ENCODE measurements around the gene NRP1. TPM values are rescaled to one million over a fixed set of nuclear protein-coding genes. Genes with fewer than 3 reads are reported as not detected.

The NRP1 gene
- total and polyA plus RNA-seq, 9 donors = 80.1 to 140 (median 112) TPM

- DNase-seq = no peak
- Histone ChIP-seq H3K27me3 (ENCODE audit: control insufficient read depth, insufficient read depth, low read length) (no peaks in the 10 kb centered on the region), H3K27ac (ENCODE audit: low read length) (no peak overlapping the region), H3K4me1 (ENCODE audit: control insufficient read depth, insufficient read depth, low read length) (no peaks in the 10 kb centered on the region), H3K36me3 (ENCODE audit: control insufficient read depth, insufficient read depth, low read length) (no peaks in the 10 kb centered on the region), H3K4me3 (ENCODE audit: low read length) (no peak overlapping the region), H3K9me3 (replicated peaks; ENCODE audit: control insufficient read depth, low read depth, low read length) (no peaks in the 10 kb centered on the region)
Measured at GRCh38 chr10:33327751-33328150, 6.7 kb downstream of the NRP1 start.

GRCh38 chr10:33326933-33327332 lies 7.5 kb downstream of the NRP1 start:
- no peaks in the 10 kb centered on the region for H3K9me3 ChIP-seq (replicated peaks; ENCODE audit: control insufficient read depth, low read depth, low read length)
- DNase-seq = no peak
- peaks cover under 1% of the 10 kb centered on the region for H3K4me1 ChIP-seq (ENCODE audit: control insufficient read depth, insufficient read depth, low read length)
- no peaks in the 10 kb centered on the region for H3K27me3 ChIP-seq (ENCODE audit: control insufficient read depth, insufficient read depth, low read length)
- H3K4me3 ChIP-seq (ENCODE audit: low read length) = no peak overlapping the region
- H3K36me3 ChIP-seq (ENCODE audit: control insufficient read depth, insufficient read depth, low read length) = peaks cover 1% of the 10 kb centered on the region
- WGBS (ENCODE audit: insufficient coverage) = no CpG with 5 or more reads among the region's 2 CpGs
- H3K27ac ChIP-seq (ENCODE audit: low read length) = no peak overlapping the region

GRCh38 chr10:33325929-33326328 lies 8.5 kb downstream of the NRP1 start:
- Histone ChIP-seq H3K36me3 (ENCODE audit: control insufficient read depth, insufficient read depth, low read length) (peaks cover 7% of the 10 kb centered on the region), H3K9me3 (replicated peaks; ENCODE audit: control insufficient read depth, low read depth, low read length) (no peaks in the 10 kb centered on the region), H3K27ac (ENCODE audit: low read length) (no peak overlapping the region), H3K4me3 (ENCODE audit: low read length) (no peak overlapping the region), H3K27me3 (ENCODE audit: control insufficient read depth, insufficient read depth, low read length) (no peaks in the 10 kb centered on the region), H3K4me1 (ENCODE audit: control insufficient read depth, insufficient read depth, low read length) (peaks cover 2% of the 10 kb centered on the region)
- no CpG with 5 or more reads among the region's 2 CpGs for WGBS (ENCODE audit: insufficient coverage)
- DNase-seq = no peak

GRCh38 chr10:33323721-33324120 lies 10.7 kb downstream of the NRP1 start:
- Histone ChIP-seq H3K36me3 (ENCODE audit: control insufficient read depth, insufficient read depth, low read length) (peaks cover 7% of the 10 kb centered on the region), H3K4me1 (ENCODE audit: control insufficient read depth, insufficient read depth, low read length) (peaks cover 2% of the 10 kb centered on the region), H3K9me3 (replicated peaks; ENCODE audit: control insufficient read depth, low read depth, low read length) (no peaks in the 10 kb centered on the region), H3K27ac (ENCODE audit: low read length) (no peak overlapping the region), H3K4me3 (ENCODE audit: low read length) (no peak overlapping the region), H3K27me3 (ENCODE audit: control insufficient read depth, insufficient read depth, low read length) (no peaks in the 10 kb centered on the region)
- WGBS (ENCODE audit: insufficient coverage) = 67% methylated on average over 1 of the region's 6 CpGs
- DNase-seq = no peak

- DNase-seq = no peak
- peaks cover 10% of the 10 kb centered on the region for H3K36me3 ChIP-seq (ENCODE audit: control insufficient read depth, insufficient read depth, low read length)
- H3K9me3 ChIP-seq (replicated peaks; ENCODE audit: control insufficient read depth, low read depth, low read length) = no peaks in the 10 kb centered on the region
- no peak overlapping the region for H3K27ac ChIP-seq (ENCODE audit: low read length)
- WGBS (ENCODE audit: insufficient coverage) = 55% methylated on average over 4 of the region's 6 CpGs
- no peak overlapping the region for H3K4me3 ChIP-seq (ENCODE audit: low read length)
- no peaks in the 10 kb centered on the region for H3K27me3 ChIP-seq (ENCODE audit: control insufficient read depth, insufficient read depth, low read length)
- peaks cover 9% of the 10 kb centered on the region for H3K4me1 ChIP-seq (ENCODE audit: control insufficient read depth, insufficient read depth, low read length)
Measured at GRCh38 chr10:33321516-33321915, 13.0 kb downstream of the NRP1 start.

- WGBS (ENCODE audit: insufficient coverage) = 86% methylated on average over 1 of the region's 7 CpGs
- no peaks in the 10 kb centered on the region for H3K9me3 ChIP-seq (replicated peaks; ENCODE audit: control insufficient read depth, low read depth, low read length)
- H3K27ac ChIP-seq (ENCODE audit: low read length) = no peak overlapping the region
- H3K4me3 ChIP-seq (ENCODE audit: low read length) = no peak overlapping the region
- peaks cover 15% of the 10 kb centered on the region for H3K4me1 ChIP-seq (ENCODE audit: control insufficient read depth, insufficient read depth, low read length)
- H3K36me3 ChIP-seq (ENCODE audit: control insufficient read depth, insufficient read depth, low read length) = peaks cover 10% of the 10 kb centered on the region
- H3K27me3 ChIP-seq (ENCODE audit: control insufficient read depth, insufficient read depth, low read length) = no peaks in the 10 kb centered on the region
- no peak for DNase-seq
Measured at GRCh38 chr10:33320288-33320687, 14.2 kb downstream of the NRP1 start.

- Histone ChIP-seq H3K9me3 (replicated peaks; ENCODE audit: control insufficient read depth, low read depth, low read length) (no peaks in the 10 kb centered on the region), H3K4me3 (ENCODE audit: low read length) (no peak overlapping the region), H3K4me1 (ENCODE audit: control insufficient read depth, insufficient read depth, low read length) (peaks cover 20% of the 10 kb centered on the region), H3K27me3 (ENCODE audit: control insufficient read depth, insufficient read depth, low read length) (no peaks in the 10 kb centered on the region), H3K27ac (ENCODE audit: low read length) (peak overlapping the region; percentile 33), H3K36me3 (ENCODE audit: control insufficient read depth, insufficient read depth, low read length) (peaks cover 6% of the 10 kb centered on the region)
- 46% methylated on average over 4 of the region's 4 CpGs for WGBS (ENCODE audit: insufficient coverage)
- DNase-seq = no peak
Measured at GRCh38 chr10:33315891-33316290, 18.6 kb downstream of the NRP1 start.

GRCh38 chr10:33314811-33315561 lies 19.5 kb downstream of the NRP1 start:
- Histone ChIP-seq H3K9me3 (replicated peaks; ENCODE audit: control insufficient read depth, low read depth, low read length) (no peaks in the 10 kb centered on the region), H3K36me3 (ENCODE audit: control insufficient read depth, insufficient read depth, low read length) (peaks cover 8% of the 10 kb centered on the region), H3K4me1 (ENCODE audit: control insufficient read depth, insufficient read depth, low read length) (peaks cover 20% of the 10 kb centered on the region)

GRCh38 chr10:33311640-33312039 lies 22.8 kb downstream of the NRP1 start:
- H3K27me3 ChIP-seq (ENCODE audit: control insufficient read depth, insufficient read depth, low read length) = no peaks in the 10 kb centered on the region
- H3K36me3 ChIP-seq (ENCODE audit: control insufficient read depth, insufficient read depth, low read length) = peaks cover 7% of the 10 kb centered on the region
- peaks cover 14% of the 10 kb centered on the region for H3K4me1 ChIP-seq (ENCODE audit: control insufficient read depth, insufficient read depth, low read length)
- H3K4me3 ChIP-seq (ENCODE audit: low read length) = no peak overlapping the region
- H3K9me3 ChIP-seq (replicated peaks; ENCODE audit: control insufficient read depth, low read depth, low read length) = peaks cover 4% of the 10 kb centered on the region
- no CpG with 5 or more reads among the region's 1 CpG for WGBS (ENCODE audit: insufficient coverage)
- no peak overlapping the region for H3K27ac ChIP-seq (ENCODE audit: low read length)
- DNase-seq = no peak

More at GRCh38 chr10:33314811-33315561, 19.5 kb downstream of the NRP1 start:
- no peak overlapping the region for H3K4me3 ChIP-seq (ENCODE audit: low read length)
- H3K27ac ChIP-seq (ENCODE audit: low read length) = peak overlapping the region; percentile 45
- WGBS (ENCODE audit: insufficient coverage) = no CpG with 5 or more reads among the region's 5 CpGs
- no peaks in the 10 kb centered on the region for H3K27me3 ChIP-seq (ENCODE audit: control insufficient read depth, insufficient read depth, low read length)
- peak; percentile 57 for DNase-seq

GRCh38 chr10:33310853-33311252 lies 23.6 kb downstream of the NRP1 start:
- no peak for DNase-seq
- Histone ChIP-seq H3K27ac (ENCODE audit: low read length) (no peak overlapping the region), H3K4me3 (ENCODE audit: low read length) (no peak overlapping the region), H3K9me3 (replicated peaks; ENCODE audit: control insufficient read depth, low read depth, low read length) (peaks cover 4% of the 10 kb centered on the region), H3K36me3 (ENCODE audit: control insufficient read depth, insufficient read depth, low read length) (peaks cover 7% of the 10 kb centered on the region), H3K27me3 (ENCODE audit: control insufficient read depth, insufficient read depth, low read length) (no peaks in the 10 kb centered on the region), H3K4me1 (ENCODE audit: control insufficient read depth, insufficient read depth, low read length) (peaks cover 11% of the 10 kb centered on the region)
- WGBS (ENCODE audit: insufficient coverage) = 68% methylated on average over 3 of the region's 4 CpGs

GRCh38 chr10:33309406-33309805 lies 25.1 kb downstream of the NRP1 start:
- Histone ChIP-seq H3K4me1 (ENCODE audit: control insufficient read depth, insufficient read depth, low read length) (peaks cover 8% of the 10 kb centered on the region), H3K27me3 (ENCODE audit: control insufficient read depth, insufficient read depth, low read length) (no peaks in the 10 kb centered on the region), H3K9me3 (replicated peaks; ENCODE audit: control insufficient read depth, low read depth, low read length) (peaks cover 4% of the 10 kb centered on the region), H3K4me3 (ENCODE audit: low read length) (no peak overlapping the region), H3K36me3 (ENCODE audit: control insufficient read depth, insufficient read depth, low read length) (peaks cover 10% of the 10 kb centered on the region), H3K27ac (ENCODE audit: low read length) (no peak overlapping the region)
- 73% methylated on average over 7 of the region's 8 CpGs for WGBS (ENCODE audit: insufficient coverage)
- DNase-seq = peak; percentile 27

Data from muscle of leg (tissue), 11 donors.